T-cell (primary cell): ENCODE results near the gene S1PR4. TPM values are rescaled to one million over a fixed set of nuclear protein-coding genes. Genes with fewer than 3 reads are reported as not detected.
A peak's percentile ranks its signal among the peaks of the same experiment; 100 is the strongest.

ENCODE experiments used
- ATAC-seq, 4 experiments: fragments of 200-7000 bp in 3 of 4; fragments of 150-1000 bp in 1 of 4; cut with Tn5 transposase; replicated peaks in 1 of 4; 1 replicate in 3 of 4; 2 replicates in 1 of 4; pipeline ENCODE4 v1.10.0; 2021; ENCODE audit warnings: moderate library complexity in 3 of 4, mild to moderate bottlenecking in 2 of 4, moderate number of reproducible peaks in 1 of 4
- CTCF ChIA-PET, 2 donors: fragments of 300-600 bp; sonication (Branson Sonifier 250); formaldehyde crosslinking; loops; one replicate each; lab custom pipeline; 2022; ENCODE audit warnings: antibody characterized with exemption in 2 of 2; lab: Charles Lee
- POLR2A ChIA-PET, 2 donors: fragments of 300-600 bp; sonication (Branson Sonifier 250); formaldehyde crosslinking; loops; one replicate each; lab custom pipeline; 2022; ENCODE audit warnings: antibody characterized with exemption in 2 of 2; lab: Charles Lee
- DNase-seq, 35 experiments: peaks; one replicate each; pipeline versions ENCODE4 v3.0.0 to v3.0.0-alpha.2; 2013 to 2023
- H3K27ac ChIP-seq: one replicate; pipeline ENCODE4 v1.5.1; 2013; ENCODE audit warnings: low read length
- H3K27me3 ChIP-seq, 2 experiments: replicated peaks in 1 of 2; 1 replicate in 1 of 2; 2 replicates in 1 of 2; pipeline versions ENCODE4 v1.6.1 to v1.7.0; 2013; ENCODE audit warnings: low read length in 1 of 2, mixed read lengths in 1 of 2; ENCODE audit not compliant: control insufficient read depth in 2 of 2, insufficient read depth in 2 of 2; ENCODE audit errors: extremely low read depth in 1 of 2
- H3K36me3 ChIP-seq, 2 donors: 1 replicate in 1 of 2; 2 replicates in 1 of 2; pipeline versions ENCODE4 v1.6.1 to v1.7.0; 2013; ENCODE audit warnings: low read length in 1 of 2; ENCODE audit not compliant: control insufficient read depth in 2 of 2, insufficient read depth in 1 of 2; ENCODE audit errors: extremely low read depth in 1 of 2
- H3K4me1 ChIP-seq, 2 experiments: 1 replicate in 1 of 2; 2 replicates in 1 of 2; pipeline versions ENCODE4 v1.6.1 to v1.7.0; 2013; ENCODE audit warnings: low read length in 2 of 2, mixed read lengths in 1 of 2; ENCODE audit not compliant: insufficient read depth in 2 of 2, control insufficient read depth in 1 of 2; ENCODE audit errors: extremely low read depth in 1 of 2
- H3K4me3 ChIP-seq, 2 donors: 1 replicate in 1 of 2; 2 replicates in 1 of 2; pipeline versions ENCODE4 v1.5.1 to v1.7.0; 2013; ENCODE audit warnings: mild to moderate bottlenecking in 2 of 2, low read length in 1 of 2, moderate library complexity in 1 of 2; ENCODE audit not compliant: control insufficient read depth in 1 of 2; ENCODE audit errors: extremely low read depth in 1 of 2
- H3K9me3 ChIP-seq: 2 replicates; pipeline ENCODE4 v1.7.0; 2013
- H3K27ac Mint-ChIP-seq, 2 donors: one replicate each; pipeline ENCODE4 v1.8.0; 2020 to 2021; ENCODE audit warnings: mild to moderate bottlenecking in 2 of 2, mixed read lengths in 2 of 2
- H3K27me3 Mint-ChIP-seq, 2 donors: one replicate each; pipeline ENCODE4 v1.8.0; 2021 to 2022; ENCODE audit warnings: mixed read lengths in 2 of 2
- H3K36me3 Mint-ChIP-seq: one replicate; pipeline ENCODE4 v1.8.0; 2021; ENCODE audit warnings: mixed read lengths
- H3K4me1 Mint-ChIP-seq, 3 donors: one replicate each; pipeline ENCODE4 v1.8.0; 2020 to 2022; ENCODE audit warnings: mixed read lengths in 3 of 3, mild to moderate bottlenecking in 1 of 3
- H3K4me3 Mint-ChIP-seq, 3 donors: one replicate each; pipeline ENCODE4 v1.8.0; 2020 to 2022; ENCODE audit warnings: mild to moderate bottlenecking in 3 of 3, mixed read lengths in 3 of 3, moderate library complexity in 3 of 3
- H3K9me3 Mint-ChIP-seq, 3 donors: one replicate each; pipeline ENCODE4 v1.8.0; 2020 to 2022; ENCODE audit warnings: mixed read lengths in 3 of 3
- WGBS: methylation state at CpG from one replicate; pipeline ENCODE4 v1.1.5; 2013; ENCODE audit warnings: missing lambda C conversion rate; ENCODE audit not compliant: insufficient coverage; 5-methylcytosine and 5-hydroxymethylcytosine counted together
- total RNA-seq, 35 experiments: library from RNA in 6 of 35; stranded (reverse) in 6 of 35; fragments of 120-200 nt in 1 of 35; gene quantifications; one replicate each; pipeline versions ENCODE4 v1.2.1 to v1.2.4 and lab custom pipeline; 2013 to 2026

The S1PR4 gene
- total RNA-seq, 5 donors from 2014 or later (not counting 1 experiment from before 2014, with no cell fraction given): 77.0 to 345 (median 324) TPM

DNA sequence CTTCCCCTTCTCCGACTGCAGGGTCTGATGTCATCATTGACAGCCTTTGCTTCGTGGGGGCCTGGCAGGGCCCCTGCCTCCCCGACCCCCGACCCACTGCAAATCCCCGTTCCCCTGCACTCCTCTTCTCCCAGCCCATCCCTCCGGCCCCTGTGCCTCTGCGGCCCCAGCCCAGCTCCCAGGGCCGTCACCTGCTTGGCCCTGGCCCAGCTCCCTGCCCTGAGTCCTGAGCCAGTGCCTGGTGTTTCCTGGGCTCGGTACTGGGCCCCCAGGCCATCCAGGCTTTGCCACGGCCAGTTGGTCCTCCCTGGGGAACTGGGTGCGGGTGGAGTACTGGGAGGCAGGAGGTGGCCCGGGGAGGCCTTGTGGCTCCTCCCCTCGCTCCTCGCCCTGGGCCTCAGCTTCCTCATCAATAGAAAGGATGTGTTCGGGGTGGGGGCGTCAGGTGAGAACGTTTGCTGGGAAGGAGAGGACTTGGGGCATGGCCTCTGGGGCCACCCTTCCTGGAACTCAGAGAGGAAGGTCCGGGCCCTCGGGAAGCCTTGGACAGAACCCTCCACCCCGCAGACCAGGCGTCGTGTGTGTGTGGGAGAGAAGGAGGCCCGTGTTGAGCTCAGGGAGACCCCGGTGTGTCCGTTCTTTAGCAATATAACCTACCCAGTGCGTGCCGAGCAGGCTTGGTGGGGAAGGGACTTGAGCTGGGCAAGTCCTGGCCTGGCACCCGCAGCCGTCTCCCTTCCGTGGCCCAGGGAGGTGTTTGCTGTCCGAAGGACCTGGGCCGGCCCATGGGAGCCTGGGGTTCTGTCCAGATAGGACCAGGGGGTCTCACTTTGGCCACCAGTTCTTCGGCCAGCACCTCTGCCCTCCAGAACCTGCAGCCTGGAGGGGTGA lies 30.0 kb downstream of the S1PR4 start:
- H3K36me3 ChIP-seq: peaks cover 20 to 30% of the 10 kb centered on the region in 2 donors
- POLR2A ChIA-PET: no interaction called here
- no peak for ATAC-seq

DNA sequence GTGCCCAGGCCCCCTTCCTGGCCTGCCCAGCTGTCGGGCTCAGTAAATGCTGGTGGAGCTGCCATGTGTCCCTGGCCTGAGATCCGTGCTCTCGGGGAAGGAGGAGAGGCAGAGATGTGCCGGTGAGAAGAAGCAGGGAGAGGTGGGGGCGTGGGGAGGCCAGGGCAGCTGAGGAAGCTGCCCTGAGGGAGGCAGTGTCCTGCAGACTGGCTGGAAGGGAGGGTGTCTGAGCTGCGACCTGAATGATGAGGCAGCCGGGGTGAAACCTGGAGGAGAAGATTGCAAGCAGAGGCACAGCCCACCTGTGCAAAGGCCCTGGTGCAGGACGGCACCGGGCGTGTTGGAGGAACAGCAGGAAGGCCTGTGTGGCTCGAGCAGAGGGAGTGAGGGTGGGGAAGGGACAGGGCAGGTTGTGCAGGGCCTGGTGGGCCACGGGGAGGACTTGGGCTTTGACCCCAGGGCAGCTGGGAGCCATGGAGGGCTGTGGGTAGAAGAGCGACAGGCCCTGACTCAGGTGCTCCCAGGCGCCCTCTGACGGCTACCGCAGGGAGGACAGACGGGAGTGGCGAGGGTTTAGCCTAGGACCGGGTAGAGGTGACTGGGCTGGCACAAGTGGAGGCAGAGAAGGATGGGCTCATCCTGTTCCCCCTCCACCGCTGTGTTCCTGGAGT lies 31.9 kb downstream of the S1PR4 start:
- H3K9me3 ChIP-seq: no peaks in the 10 kb centered on the region
- H3K27ac ChIP-seq: no peak overlapping the region
- 49% methylated on average over 19 of the region's 20 CpGs for WGBS
- Mint-ChIP-seq H3K4me1 (peaks cover 0 to 3% (median 0%) of the 10 kb centered on the region in 3 donors), H3K9me3 (no peaks in the 10 kb centered on the region), H3K4me3 (no peak overlapping the region), H3K27me3 (no peaks in the 10 kb centered on the region), H3K36me3 (peaks cover 3% of the 10 kb centered on the region), H3K27ac (no peak overlapping the region)
- peaks cover 0 to 3% of the 10 kb centered on the region in 2 experiments for H3K4me1 ChIP-seq
- H3K27me3 ChIP-seq: peaks cover 0 to 7% of the 10 kb centered on the region in 2 experiments
- H3K4me3 ChIP-seq: no peak overlapping the region
- ATAC-seq (peak; percentile 78 to 89 (median 86)), DNase-seq (peak in 34 of 35 experiments; percentile 27 to 74 (median 57))
- CTCF ChIA-PET: interaction anchor here (0.6 to 0.7 kb wide), 3 partner anchors 66 to 1029 kb away, joined by 3 read pairs; no protein-coding TSS in a partner anchor
- POLR2A ChIA-PET: no interaction called here
- H3K36me3 ChIP-seq: peaks cover 20% of the 10 kb centered on the region in 2 donors

More for the DNA sequence above, 30.0 kb downstream of the S1PR4 start:
- Mint-ChIP-seq H3K36me3 (peaks cover 3% of the 10 kb centered on the region), H3K27ac (no peak overlapping the region), H3K27me3 (no peaks in the 10 kb centered on the region), H3K4me3 (no peak overlapping the region), H3K4me1 (peaks cover 0 to 3% (median 0%) of the 10 kb centered on the region in 3 donors), H3K9me3 (no peaks in the 10 kb centered on the region)
- DNase-seq: no peak
- peaks cover 0 to 3% of the 10 kb centered on the region in 2 experiments for H3K4me1 ChIP-seq
- WGBS: 93% methylated on average over 14 of the region's 33 CpGs
- H3K4me3 ChIP-seq: no peak overlapping the region
- H3K27ac ChIP-seq: no peak overlapping the region
- H3K27me3 ChIP-seq: peaks cover 0 to 7% of the 10 kb centered on the region in 2 experiments
- no peaks in the 10 kb centered on the region for H3K9me3 ChIP-seq
- CTCF ChIA-PET: interaction anchor here in 1 of 2 donors (0.5 kb wide), 1 partner anchor 191 kb away, joined by 7 read pairs; no protein-coding TSS in a partner anchor

DNA sequence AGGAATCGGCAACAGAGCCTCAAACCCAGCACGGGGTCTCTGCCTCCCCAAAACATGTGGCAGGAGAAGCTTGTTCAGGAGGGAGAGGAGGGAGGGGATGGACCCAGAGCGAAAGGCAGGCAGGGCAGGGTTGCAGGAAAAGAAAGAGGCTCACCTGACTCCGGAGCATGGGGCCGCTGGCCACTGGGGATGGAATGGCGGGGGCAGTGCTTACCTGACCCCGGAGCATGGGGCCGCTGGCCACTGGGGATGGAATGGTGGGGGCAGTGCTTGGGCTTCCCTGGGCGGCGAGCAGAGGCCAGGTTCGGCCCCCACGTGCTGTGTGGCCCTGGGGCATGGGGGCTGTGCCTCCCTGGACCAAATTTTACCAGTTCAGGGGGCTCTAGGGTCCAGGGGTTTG lies 32.6 kb downstream of the S1PR4 start:
- ATAC-seq: no peak
- Histone ChIP-seq H3K36me3 (peaks cover 16 to 20% of the 10 kb centered on the region in 2 donors), H3K4me3 (no peak overlapping the region), H3K4me1 (peaks cover 0 to 3% of the 10 kb centered on the region in 2 experiments), H3K27me3 (peaks cover 0 to 7% of the 10 kb centered on the region in 2 experiments), H3K9me3 (no peaks in the 10 kb centered on the region), H3K27ac (no peak overlapping the region)
- ChIA-PET POLR2A (no interaction called here), CTCF (interaction anchor here (0.7 kb wide), 3 partner anchors 66 to 249 kb away, joined by 3 read pairs; no protein-coding TSS in a partner anchor)
- WGBS: 84% methylated on average over 10 of the region's 12 CpGs
- Mint-ChIP-seq H3K36me3 (peaks cover 3% of the 10 kb centered on the region), H3K4me3 (no peak overlapping the region), H3K4me1 (peaks cover 0 to 3% (median 0%) of the 10 kb centered on the region in 3 donors), H3K27ac (no peak overlapping the region), H3K9me3 (no peaks in the 10 kb centered on the region), H3K27me3 (no peaks in the 10 kb centered on the region)
- no peak for DNase-seq

DNA sequence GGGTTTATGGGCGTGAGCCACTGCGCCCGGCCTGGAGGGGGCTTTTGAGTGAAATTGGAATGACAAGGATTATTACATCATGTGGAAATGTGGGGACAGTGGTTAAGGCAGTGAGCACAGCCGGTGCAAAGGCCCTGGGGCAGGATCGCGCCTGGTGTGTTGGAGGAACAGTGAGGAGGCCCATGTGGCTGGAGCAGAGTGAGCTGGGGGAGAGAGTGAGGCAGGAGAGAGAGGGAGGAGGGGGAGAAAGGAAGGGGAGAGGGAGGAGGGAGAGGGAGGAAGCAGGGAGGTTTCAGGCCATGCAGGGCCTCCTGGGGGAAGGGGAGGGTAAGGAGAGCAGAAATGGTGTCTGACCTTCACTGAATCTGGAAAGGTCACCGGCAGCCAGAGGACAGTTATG lies 34.6 kb downstream of the S1PR4 start:
- ChIA-PET POLR2A (no interaction called here), CTCF (interaction anchor here in 1 of 2 donors (0.6 to 0.7 kb wide), 2 partner anchors 16 to 662 kb away, joined by 3 to 7 read pairs; no protein-coding TSS in a partner anchor)
- ATAC-seq: no peak
- Histone ChIP-seq H3K4me1 (peaks cover 0 to 3% of the 10 kb centered on the region in 2 experiments), H3K4me3 (no peak overlapping the region), H3K27ac (no peak overlapping the region), H3K27me3 (peaks cover 0 to 10% of the 10 kb centered on the region in 2 experiments), H3K36me3 (peaks cover 3 to 13% of the 10 kb centered on the region in 2 donors), H3K9me3 (no peaks in the 10 kb centered on the region)
- Mint-ChIP-seq H3K9me3 (no peaks in the 10 kb centered on the region), H3K27me3 (no peaks in the 10 kb centered on the region), H3K36me3 (peaks cover 3% of the 10 kb centered on the region), H3K27ac (no peak overlapping the region), H3K4me1 (peaks cover 0 to 3% (median 0%) of the 10 kb centered on the region in 3 donors), H3K4me3 (no peak overlapping the region)
- WGBS: 95% methylated on average over 3 of the region's 7 CpGs
- no peak for DNase-seq

DNA sequence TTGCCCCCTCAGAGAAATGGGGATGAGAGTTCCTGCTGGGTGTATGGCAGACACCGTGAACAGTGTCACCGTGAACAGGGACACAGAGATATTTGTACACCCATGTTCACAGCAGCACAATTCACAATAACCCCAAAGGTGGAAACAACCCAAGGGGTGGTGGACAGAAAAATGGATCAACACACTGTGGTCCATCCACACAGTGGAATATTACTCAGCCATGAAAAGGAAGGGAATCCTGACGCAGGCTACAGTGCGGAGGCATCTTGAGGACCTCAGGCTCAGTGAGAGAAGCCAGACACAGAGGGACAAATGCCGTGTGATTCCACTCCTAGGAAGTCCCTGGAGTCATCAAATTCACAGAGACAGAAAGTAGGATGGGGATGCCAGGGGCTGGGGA lies 38.3 kb downstream of the S1PR4 start:
- H3K27me3 ChIP-seq: peaks cover 0 to 8% of the 10 kb centered on the region in 2 experiments
- no peaks in the 10 kb centered on the region for H3K4me1 ChIP-seq
- 95% methylated on average over 3 of the region's 5 CpGs for WGBS
- no peak for DNase-seq
- H3K36me3 Mint-ChIP-seq: no peaks in the 10 kb centered on the region
- peaks cover 0 to 4% of the 10 kb centered on the region in 2 donors for H3K36me3 ChIP-seq
- H3K4me1 Mint-ChIP-seq: no peaks in the 10 kb centered on the region
- POLR2A ChIA-PET: no interaction called here
- H3K4me3 ChIP-seq: no peak overlapping the region
- ATAC-seq: no peak
- no peak overlapping the region for H3K27ac Mint-ChIP-seq
- H3K27ac ChIP-seq: no peak overlapping the region
- H3K9me3 Mint-ChIP-seq: no peaks in the 10 kb centered on the region
- CTCF ChIA-PET: no interaction called here
- no peaks in the 10 kb centered on the region for H3K27me3 Mint-ChIP-seq
- H3K4me3 Mint-ChIP-seq: no peak overlapping the region
- H3K9me3 ChIP-seq: no peaks in the 10 kb centered on the region

DNA sequence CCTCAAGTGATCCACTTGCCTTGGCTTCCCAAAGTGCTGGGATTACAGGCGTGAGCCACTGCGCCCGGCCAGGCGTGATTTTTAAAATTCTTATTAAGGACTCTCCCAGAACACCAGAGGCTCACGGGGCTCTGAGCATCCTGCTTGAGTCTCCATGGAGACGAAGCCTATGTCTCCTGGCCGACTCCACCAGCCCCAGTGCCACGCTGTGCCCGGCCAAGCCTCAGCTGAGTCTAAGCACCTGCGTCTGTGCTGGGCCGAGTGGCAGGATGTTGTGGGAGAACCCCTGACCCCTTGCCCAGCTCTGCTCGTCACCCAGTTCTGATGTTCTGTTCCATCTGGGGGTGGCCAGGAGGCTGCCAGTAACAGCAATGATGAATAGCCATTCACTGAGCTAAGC lies 42.0 kb downstream of the S1PR4 start:
- peaks cover 0 to 4% of the 10 kb centered on the region in 2 donors for H3K36me3 ChIP-seq
- 76% methylated on average over 12 of the region's 12 CpGs for WGBS
- ChIA-PET POLR2A (no interaction called here), CTCF (interaction anchor here in 1 of 2 donors (0.6 kb wide), 1 partner anchor 767 kb away, joined by 5 read pairs; no protein-coding TSS in a partner anchor)
- H3K27ac ChIP-seq: no peak overlapping the region
- H3K9me3 Mint-ChIP-seq: no peaks in the 10 kb centered on the region
- H3K4me1 ChIP-seq: peaks cover 2 to 5% of the 10 kb centered on the region in 2 experiments
- H3K27me3 Mint-ChIP-seq: peaks cover 0 to 6% of the 10 kb centered on the region in 2 donors
- DNase-seq (no peak), ATAC-seq (no peak)
- no peaks in the 10 kb centered on the region for H3K36me3 Mint-ChIP-seq
- no peak overlapping the region for H3K4me3 Mint-ChIP-seq
- no peaks in the 10 kb centered on the region for H3K4me1 Mint-ChIP-seq
- no peak overlapping the region for H3K4me3 ChIP-seq
- H3K27me3 ChIP-seq: peaks cover 0 to 33% of the 10 kb centered on the region in 2 experiments
- H3K9me3 ChIP-seq: no peaks in the 10 kb centered on the region
- H3K27ac Mint-ChIP-seq: no peak overlapping the region
